IMR-90 (cell line): ENCODE measurements around the gene CCDC171.

Experiments used
- BHLHE40 ChIP-seq: fragments of 150-350 bp; IDR thresholded peaks from 2 replicates; pipeline ENCODE4 v1.6.1; 2016; ENCODE audit warnings: mild to moderate bottlenecking, low read depth, low read length
- CEBPB ChIP-seq: IDR thresholded peaks from 2 replicates; pipeline ENCODE4 v1.6.1; 2012; ENCODE audit warnings: low read depth, low read length, improper control_type of control experiment
- CHD1 ChIP-seq: IDR thresholded peaks from 2 replicates; pipeline ENCODE4 v1.6.1; 2012; ENCODE audit warnings: low read depth, low read length, improper control_type of control experiment
- FOS ChIP-seq: fragments of 150-350 bp; IDR thresholded peaks from 2 replicates; pipeline ENCODE4 v1.6.1; 2016; ENCODE audit warnings: low read depth, low read length
- MAFK ChIP-seq: IDR thresholded peaks from 2 replicates; pipeline ENCODE4 v1.6.1; 2012; ENCODE audit warnings: low read depth, low read length, improper control_type of control experiment
- MAZ ChIP-seq: IDR thresholded peaks from 2 replicates; pipeline ENCODE4 v1.6.1; 2012; ENCODE audit warnings: low read depth, mild to moderate bottlenecking, low read length, improper control_type of control experiment, moderate library complexity, borderline replicate concordance
- MXI1 ChIP-seq: IDR thresholded peaks from 2 replicates; pipeline ENCODE4 v1.6.1; 2012; ENCODE audit warnings: low read depth, mild to moderate bottlenecking, low read length, moderate library complexity, borderline replicate concordance
- POLR2A ChIP-seq: IDR thresholded peaks from 2 replicates; pipeline ENCODE4 v1.6.1; 2012; ENCODE audit warnings: mild to moderate bottlenecking, low read depth, low read length
- RAD21 ChIP-seq: IDR thresholded peaks from 2 replicates; pipeline ENCODE4 v1.6.1; 2012; ENCODE audit warnings: low read length, improper control_type of control experiment
- RCOR1 ChIP-seq: IDR thresholded peaks from 2 replicates; pipeline ENCODE4 v1.6.1; 2012; ENCODE audit warnings: mild to moderate bottlenecking, low read length, improper control_type of control experiment; ENCODE audit not compliant: insufficient replicate concordance
- RFX5 ChIP-seq: IDR thresholded peaks from 2 replicates; pipeline ENCODE4 v1.8.0; 2012; ENCODE audit warnings: low read depth, mild to moderate bottlenecking, low read length, moderate library complexity
- TF ChIP-seq, protein P1 (sequence below): conservative IDR thresholded peaks from 2 replicates; pipeline ENCODE4 v1.5.1; 2012; ENCODE audit warnings: mild to moderate bottlenecking, low read depth, low read length, improper control_type of control experiment
- TF ChIP-seq, protein P2 (sequence below): fragments of 150-350 bp; IDR thresholded peaks from 2 replicates; pipeline ENCODE4 v1.6.1; 2016; ENCODE audit warnings: low read depth, mild to moderate bottlenecking, low read length, moderate library complexity, borderline replicate concordance
- TF ChIP-seq, protein P3 (sequence below): fragments of 150-350 bp; IDR thresholded peaks from 2 replicates; pipeline ENCODE4 v1.6.1; 2017; ENCODE audit warnings: mild to moderate bottlenecking, antibody characterized with exemption, low read length, low read depth

DNA sequence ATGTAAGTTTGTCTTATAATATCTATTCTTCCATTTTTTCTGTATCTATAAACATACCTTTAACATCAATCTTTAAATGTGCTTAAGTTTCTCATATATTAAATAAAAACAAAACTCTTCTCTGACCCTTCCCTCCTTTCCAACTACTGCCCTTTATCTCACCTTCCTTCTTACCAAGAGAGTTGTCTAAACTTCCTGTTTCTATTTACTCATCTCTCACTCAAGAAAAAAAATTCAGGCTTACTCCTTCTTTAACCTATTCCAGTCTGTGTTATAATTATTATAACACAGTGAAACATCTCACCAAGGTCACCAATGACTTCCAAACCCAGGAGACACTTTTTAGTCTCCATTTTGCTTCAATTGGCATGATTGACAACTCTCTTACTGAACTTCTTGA is 140.9 kb downstream of the CCDC171 start:
- TF ChIP-seq, protein P1, sequence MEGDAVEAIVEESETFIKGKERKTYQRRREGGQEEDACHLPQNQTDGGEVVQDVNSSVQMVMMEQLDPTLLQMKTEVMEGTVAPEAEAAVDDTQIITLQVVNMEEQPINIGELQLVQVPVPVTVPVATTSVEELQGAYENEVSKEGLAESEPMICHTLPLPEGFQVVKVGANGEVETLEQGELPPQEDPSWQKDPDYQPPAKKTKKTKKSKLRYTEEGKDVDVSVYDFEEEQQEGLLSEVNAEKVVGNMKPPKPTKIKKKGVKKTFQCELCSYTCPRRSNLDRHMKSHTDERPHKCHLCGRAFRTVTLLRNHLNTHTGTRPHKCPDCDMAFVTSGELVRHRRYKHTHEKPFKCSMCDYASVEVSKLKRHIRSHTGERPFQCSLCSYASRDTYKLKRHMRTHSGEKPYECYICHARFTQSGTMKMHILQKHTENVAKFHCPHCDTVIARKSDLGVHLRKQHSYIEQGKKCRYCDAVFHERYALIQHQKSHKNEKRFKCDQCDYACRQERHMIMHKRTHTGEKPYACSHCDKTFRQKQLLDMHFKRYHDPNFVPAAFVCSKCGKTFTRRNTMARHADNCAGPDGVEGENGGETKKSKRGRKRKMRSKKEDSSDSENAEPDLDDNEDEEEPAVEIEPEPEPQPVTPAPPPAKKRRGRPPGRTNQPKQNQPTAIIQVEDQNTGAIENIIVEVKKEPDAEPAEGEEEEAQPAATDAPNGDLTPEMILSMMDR = no peak
- TF ChIP-seq MAZ = no peak
- TF ChIP-seq RAD21 = no peak
- TF ChIP-seq POLR2A = no peak
- TF ChIP-seq CEBPB = no peak
- no peak for TF ChIP-seq BHLHE40
- TF ChIP-seq, protein P2, sequence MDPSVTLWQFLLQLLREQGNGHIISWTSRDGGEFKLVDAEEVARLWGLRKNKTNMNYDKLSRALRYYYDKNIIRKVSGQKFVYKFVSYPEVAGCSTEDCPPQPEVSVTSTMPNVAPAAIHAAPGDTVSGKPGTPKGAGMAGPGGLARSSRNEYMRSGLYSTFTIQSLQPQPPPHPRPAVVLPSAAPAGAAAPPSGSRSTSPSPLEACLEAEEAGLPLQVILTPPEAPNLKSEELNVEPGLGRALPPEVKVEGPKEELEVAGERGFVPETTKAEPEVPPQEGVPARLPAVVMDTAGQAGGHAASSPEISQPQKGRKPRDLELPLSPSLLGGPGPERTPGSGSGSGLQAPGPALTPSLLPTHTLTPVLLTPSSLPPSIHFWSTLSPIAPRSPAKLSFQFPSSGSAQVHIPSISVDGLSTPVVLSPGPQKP = no peak
- TF ChIP-seq RCOR1 = no peak
- TF ChIP-seq, protein P3, sequence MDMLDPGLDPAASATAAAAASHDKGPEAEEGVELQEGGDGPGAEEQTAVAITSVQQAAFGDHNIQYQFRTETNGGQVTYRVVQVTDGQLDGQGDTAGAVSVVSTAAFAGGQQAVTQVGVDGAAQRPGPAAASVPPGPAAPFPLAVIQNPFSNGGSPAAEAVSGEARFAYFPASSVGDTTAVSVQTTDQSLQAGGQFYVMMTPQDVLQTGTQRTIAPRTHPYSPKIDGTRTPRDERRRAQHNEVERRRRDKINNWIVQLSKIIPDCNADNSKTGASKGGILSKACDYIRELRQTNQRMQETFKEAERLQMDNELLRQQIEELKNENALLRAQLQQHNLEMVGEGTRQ = no peak
- TF ChIP-seq MAFK = no peak
- TF ChIP-seq RFX5 = no peak
- TF ChIP-seq MXI1 = no peak
- no peak for TF ChIP-seq FOS
- TF ChIP-seq CHD1 = no peak
